ENCODE measurements around the gene ORAI2. TPM values are rescaled to one million over a fixed set of nuclear protein-coding genes. Genes with fewer than 3 reads are reported as not detected.
"Not testable (repeated sequence)": the region's sequence is repeated elsewhere in the genome, so short reads cannot be mapped to it uniquely, and the experiment has no call there.

The ORAI2 gene
- total and polyA plus RNA-seq, 3 experiments from 2014 or later = 47.7 to 68.9 (median 66.9) TPM

GRCh38 chr7:102505298-102506185 lies 72.2 kb downstream of the ORAI2 start:
- H3K36me3 Mint-ChIP-seq; H3K27me3 ChIP-seq (ENCODE audit: insufficient read depth, low read length, poor library complexity, severe bottlenecking); H3K4me1 ChIP-seq (ENCODE audit: insufficient read depth, low read length); CTCF ChIA-PET; POLR2A ChIA-PET; H3K27ac Mint-ChIP-seq; H3K27ac ChIP-seq (ENCODE audit: low read depth, low read length); H3K4me3 Mint-ChIP-seq; H3K9me3 Mint-ChIP-seq; H3K4me1 Mint-ChIP-seq; H3K4me3 ChIP-seq (ENCODE audit: low read length); H3K9me3 ChIP-seq (ENCODE audit: low read length); H3K27me3 Mint-ChIP-seq; H3K36me3 ChIP-seq (ENCODE audit: insufficient read depth, low read length): not testable (repeated sequence)
- peak in 1 of 5 donors; percentile 21 for DNase-seq

Other genes starting within 250 kb of the ORAI2 start
- 1 to 10 TPM; 1.8 TPM for gene SH2B2, start 146.7 kb upstream of the ORAI2 start, total RNA-seq
- 1.5 TPM for gene SH2B2, start 146.7 kb upstream of the ORAI2 start, polyA plus RNA-seq
- not detected for gene SPDYE6, start 77.1 kb upstream of the ORAI2 start, total RNA-seq
- 0.89 TPM for gene SPDYE6, start 77.1 kb upstream of the ORAI2 start, polyA plus RNA-seq
- 10 to 100 TPM; 26.0 to 27.3 TPM for gene PRKRIP1, start 37.2 kb upstream of the ORAI2 start, total RNA-seq
- gene PRKRIP1, start 37.2 kb upstream of the ORAI2 start, polyA plus RNA-seq = 21.1 TPM
- gene ALKBH4, start 31.3 kb downstream of the ORAI2 start, total RNA-seq = 10 to 100 TPM; 11.3 to 13.2 TPM
- gene ALKBH4, start 31.3 kb downstream of the ORAI2 start, polyA plus RNA-seq = 20.1 TPM
- gene LRWD1, start 31.4 kb downstream of the ORAI2 start, total RNA-seq = 10 to 100 TPM; 29.9 to 30.1 TPM
- 14.6 TPM for gene LRWD1, start 31.4 kb downstream of the ORAI2 start, polyA plus RNA-seq
- 10 to 100 TPM; 76.1 to 77.4 TPM for gene POLR2J, start 45.3 kb downstream of the ORAI2 start, total RNA-seq
- gene POLR2J, start 45.3 kb downstream of the ORAI2 start, polyA plus RNA-seq = 129 TPM
- 10 to 100 TPM; 22.0 to 23.9 TPM for gene RASA4B, start 84.2 kb downstream of the ORAI2 start, total RNA-seq
- 10.8 TPM for gene RASA4B, start 84.2 kb downstream of the ORAI2 start, polyA plus RNA-seq
- 1 to 10 TPM; 7.4 to 7.7 TPM for gene UPK3BL2, start 110.1 kb downstream of the ORAI2 start, total RNA-seq
- gene UPK3BL2, start 110.1 kb downstream of the ORAI2 start, polyA plus RNA-seq = 2.7 TPM
- gene SPDYE2, start 117.7 kb downstream of the ORAI2 start, total RNA-seq = not detected
- gene SPDYE2, start 117.7 kb downstream of the ORAI2 start, polyA plus RNA-seq = 0.28 TPM
- 10 to 100 TPM; 22.8 to 23.6 TPM for gene POLR2J3, start 139.0 kb downstream of the ORAI2 start, total RNA-seq
- 46.7 TPM for gene POLR2J3, start 139.0 kb downstream of the ORAI2 start, polyA plus RNA-seq
- gene RASA4, start 183.2 kb downstream of the ORAI2 start, total RNA-seq = 10 to 100 TPM; 42.6 to 44.2 TPM
- gene RASA4, start 183.2 kb downstream of the ORAI2 start, polyA plus RNA-seq = 18.0 TPM
- 10 to 100 TPM; 17.3 to 20.5 TPM for gene UPK3BL1, start 209.2 kb downstream of the ORAI2 start, total RNA-seq
- gene UPK3BL1, start 209.2 kb downstream of the ORAI2 start, polyA plus RNA-seq = 32.3 TPM
- not detected for gene SPDYE2B, start 216.7 kb downstream of the ORAI2 start, total RNA-seq
- 0.28 TPM for gene SPDYE2B, start 216.7 kb downstream of the ORAI2 start, polyA plus RNA-seq
- 1 to 10 TPM; 8.2 to 9.0 TPM for gene POLR2J2, start 238.1 kb downstream of the ORAI2 start, total RNA-seq
- 5.3 TPM for gene POLR2J2, start 238.1 kb downstream of the ORAI2 start, polyA plus RNA-seq

Data from CD8-positive, alpha-beta memory T cell (primary cell).